IgD-negative memory B cell (primary cell): ENCODE measurements around the gene FAM78B. TPM values are rescaled to one million over a fixed set of nuclear protein-coding genes. Genes with fewer than 3 reads are reported as not detected.

Experiments used
- H3K27ac Mint-ChIP-seq, 3 donors: one replicate each; pipeline ENCODE4 v1.8.0; 2020 to 2022; ENCODE audit warnings: mild to moderate bottlenecking in 3 of 3, mixed read lengths in 3 of 3, moderate library complexity in 1 of 3
- H3K27me3 Mint-ChIP-seq: one replicate; pipeline ENCODE4 v1.8.0; 2021; ENCODE audit warnings: mixed read lengths
- H3K36me3 Mint-ChIP-seq: one replicate; pipeline ENCODE4 v1.8.0; 2020; ENCODE audit warnings: mild to moderate bottlenecking, mixed read lengths
- H3K4me1 Mint-ChIP-seq, 3 donors: one replicate each; pipeline ENCODE4 v1.8.0; 2020 to 2022; ENCODE audit warnings: mixed read lengths in 3 of 3, mild to moderate bottlenecking in 1 of 3
- H3K4me3 Mint-ChIP-seq, 4 donors: one replicate each; pipeline ENCODE4 v1.8.0; 2020 to 2022; ENCODE audit warnings: mild to moderate bottlenecking in 4 of 4, mixed read lengths in 4 of 4, moderate library complexity in 3 of 4
- H3K9me3 Mint-ChIP-seq, 3 donors: one replicate each; pipeline ENCODE4 v1.8.0; 2020 to 2021; ENCODE audit warnings: mixed read lengths in 3 of 3, mild to moderate bottlenecking in 1 of 3
- polyA plus RNA-seq: library from polyadenylated mRNA; unstranded; fragments of 300-500 nt; fragmentation: Illumina TruSeq; gene quantifications from one replicate; pipeline ENCODE4 v1.2.3, GENCODE V29; 2021

Gene FAM78B
- polyA plus RNA-seq, 1 donor from 2014 or later: 0.15 TPM

- H3K9me3 Mint-ChIP-seq: peaks cover 0 to 2% (median 0%) of the 10 kb centered on the region in 3 donors
- peaks cover 6% of the 10 kb centered on the region for H3K36me3 Mint-ChIP-seq
- no peak overlapping the region for H3K4me3 Mint-ChIP-seq
- no peak overlapping the region for H3K27ac Mint-ChIP-seq
- peaks cover 3% of the 10 kb centered on the region for H3K27me3 Mint-ChIP-seq
- H3K4me1 Mint-ChIP-seq: peaks cover 0 to 4% (median 0%) of the 10 kb centered on the region in 3 donors
These were observed 47.3 kb downstream of the FAM78B start for GRCh38 chr1:166119471-166119965.

DNA sequence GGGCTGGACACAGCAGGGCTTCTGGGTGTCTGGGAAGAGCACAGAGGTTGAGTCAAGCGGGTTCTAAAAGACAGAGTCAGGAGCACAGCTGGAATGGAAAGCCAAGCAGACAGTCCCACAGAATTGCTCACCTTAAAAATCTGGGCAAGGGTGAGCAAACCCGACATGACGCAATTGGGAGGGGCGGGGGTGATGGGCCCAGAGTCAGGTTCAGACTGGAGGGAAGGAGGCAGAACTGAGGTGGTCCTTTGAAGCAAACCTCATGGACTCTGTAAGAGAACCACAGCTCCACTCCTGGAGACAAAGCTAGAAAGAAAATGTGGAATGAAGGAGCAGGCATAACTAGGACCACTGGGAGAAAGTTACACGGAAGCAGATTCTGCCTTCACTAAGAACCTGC lies 49.0 kb downstream of the FAM78B start:
- H3K36me3 Mint-ChIP-seq: peaks cover under 1% of the 10 kb centered on the region
- peaks cover 0 to 2% (median 0%) of the 10 kb centered on the region in 3 donors for H3K9me3 Mint-ChIP-seq
- H3K27ac Mint-ChIP-seq: no peak overlapping the region
- peaks cover 1% of the 10 kb centered on the region for H3K27me3 Mint-ChIP-seq
- H3K4me3 Mint-ChIP-seq: no peak overlapping the region
- peaks cover 0 to 4% (median 0%) of the 10 kb centered on the region in 3 donors for H3K4me1 Mint-ChIP-seq

DNA sequence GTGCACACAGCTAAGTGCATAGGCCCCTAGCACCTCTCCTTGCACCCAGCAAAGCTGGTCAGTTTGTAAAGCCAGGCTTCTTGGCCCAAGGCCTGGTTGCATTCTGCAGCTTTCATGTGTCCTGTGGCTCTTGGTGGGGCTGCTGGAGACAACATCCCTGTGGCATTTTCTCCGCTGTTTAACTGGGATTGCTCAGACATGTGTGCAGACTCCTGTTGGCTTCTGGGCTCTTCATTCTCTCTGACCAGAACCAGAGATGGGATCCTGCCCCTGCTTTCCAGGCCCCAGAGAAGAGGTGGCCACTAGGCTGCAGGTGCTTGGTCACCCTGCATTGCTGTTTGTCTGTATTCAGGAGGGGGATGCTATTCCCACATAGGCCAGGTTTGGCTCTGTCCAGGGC lies 50.8 kb downstream of the FAM78B start:
- H3K27ac Mint-ChIP-seq: no peak overlapping the region
- no peak overlapping the region for H3K4me3 Mint-ChIP-seq
- no peaks in the 10 kb centered on the region for H3K36me3 Mint-ChIP-seq
- H3K4me1 Mint-ChIP-seq: peaks cover 0 to 4% (median 0%) of the 10 kb centered on the region in 3 donors
- H3K9me3 Mint-ChIP-seq: peaks cover 0 to 2% (median 0%) of the 10 kb centered on the region in 3 donors
- peaks cover 1% of the 10 kb centered on the region for H3K27me3 Mint-ChIP-seq

- Mint-ChIP-seq H3K27ac (no peak overlapping the region), H3K4me3 (no peak overlapping the region), H3K4me1 (peaks cover 0 to 3% (median 0%) of the 10 kb centered on the region in 3 donors), H3K36me3 (no peaks in the 10 kb centered on the region), H3K27me3 (peaks cover 1% of the 10 kb centered on the region), H3K9me3 (peaks cover 0 to 2% (median 0%) of the 10 kb centered on the region in 3 donors)
These were observed 52.4 kb downstream of the FAM78B start for GRCh38 chr1:166114419-166114818.

GRCh38 chr1:166113630-166114029 lies 53.2 kb downstream of the FAM78B start:
- H3K36me3 Mint-ChIP-seq: no peaks in the 10 kb centered on the region
- no peaks in the 10 kb centered on the region for H3K27me3 Mint-ChIP-seq
- no peak overlapping the region for H3K4me3 Mint-ChIP-seq
- H3K4me1 Mint-ChIP-seq: no peaks in the 10 kb centered on the region
- H3K9me3 Mint-ChIP-seq: peaks cover 0 to 2% (median 0%) of the 10 kb centered on the region in 3 donors
- no peak overlapping the region for H3K27ac Mint-ChIP-seq

- H3K4me3 Mint-ChIP-seq: no peak overlapping the region
- H3K27me3 Mint-ChIP-seq: no peaks in the 10 kb centered on the region
- no peaks in the 10 kb centered on the region for H3K36me3 Mint-ChIP-seq
- H3K9me3 Mint-ChIP-seq: peaks cover 0 to 2% (median 0%) of the 10 kb centered on the region in 3 donors
- no peak overlapping the region for H3K27ac Mint-ChIP-seq
- H3K4me1 Mint-ChIP-seq: no peaks in the 10 kb centered on the region
These were observed 53.8 kb downstream of the FAM78B start for GRCh38 chr1:166113031-166113430.

DNA sequence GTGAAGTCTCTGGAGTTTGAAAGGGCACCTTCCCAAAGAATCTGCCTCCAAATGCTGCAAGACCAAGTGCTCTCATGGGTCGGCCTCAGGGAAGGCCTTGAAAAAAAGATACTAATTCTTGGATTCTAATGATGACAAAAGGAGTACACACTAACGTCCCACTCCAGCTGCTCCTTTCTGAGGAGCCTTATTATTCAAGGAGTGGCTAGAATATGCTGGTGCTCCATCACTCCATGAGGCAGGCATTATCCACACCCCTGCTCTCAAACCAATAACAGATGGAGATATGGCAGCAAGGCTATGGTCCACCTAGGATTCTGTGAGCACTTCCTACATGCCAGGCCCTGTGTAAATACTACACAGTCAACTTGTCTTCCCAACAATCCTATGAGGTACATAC lies 54.4 kb downstream of the FAM78B start:
- Mint-ChIP-seq H3K4me1 (no peaks in the 10 kb centered on the region), H3K9me3 (peaks cover 1 to 3% (median 2%) of the 10 kb centered on the region in 3 donors), H3K36me3 (no peaks in the 10 kb centered on the region), H3K27me3 (no peaks in the 10 kb centered on the region), H3K27ac (no peak overlapping the region), H3K4me3 (no peak overlapping the region)

GRCh38 chr1:166111430-166111829 lies 55.4 kb downstream of the FAM78B start:
- no peak overlapping the region for H3K27ac Mint-ChIP-seq
- H3K4me3 Mint-ChIP-seq: no peak overlapping the region
- H3K27me3 Mint-ChIP-seq: no peaks in the 10 kb centered on the region
- no peaks in the 10 kb centered on the region for H3K36me3 Mint-ChIP-seq
- no peaks in the 10 kb centered on the region for H3K4me1 Mint-ChIP-seq
- peaks cover 0 to 3% (median 1%) of the 10 kb centered on the region in 3 donors for H3K9me3 Mint-ChIP-seq

GRCh38 chr1:166090244-166090643 lies 76.6 kb downstream of the FAM78B start:
- Mint-ChIP-seq H3K27me3 (peaks cover 6% of the 10 kb centered on the region), H3K27ac (no peak overlapping the region), H3K4me1 (peaks cover 0 to 5% (median 2%) of the 10 kb centered on the region in 3 donors), H3K4me3 (no peak overlapping the region), H3K36me3 (no peaks in the 10 kb centered on the region), H3K9me3 (peaks cover 3 to 6% (median 3%) of the 10 kb centered on the region in 3 donors)

DNA sequence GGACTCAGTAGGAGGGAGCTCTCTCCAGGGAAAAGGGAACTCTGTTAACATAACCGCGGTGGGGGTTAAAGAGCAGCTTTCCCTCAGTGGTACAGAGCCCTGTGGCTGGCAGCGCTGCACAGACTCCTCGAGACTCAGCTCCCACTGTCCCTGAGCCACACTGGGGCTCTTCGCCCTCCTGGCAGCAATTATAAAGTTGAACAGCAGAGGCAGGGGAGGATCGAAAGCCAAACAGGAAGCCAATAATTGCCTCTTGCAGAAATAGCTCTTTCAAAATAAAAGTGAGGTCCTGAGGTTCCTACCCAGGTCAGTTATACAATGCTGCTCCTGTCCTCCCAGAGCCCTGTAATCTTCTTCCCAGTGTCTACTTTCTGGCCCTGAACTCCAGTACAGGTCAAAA lies 77.0 kb downstream of the FAM78B start:
- H3K4me1 Mint-ChIP-seq: peaks cover 0 to 5% (median 2%) of the 10 kb centered on the region in 3 donors
- no peaks in the 10 kb centered on the region for H3K36me3 Mint-ChIP-seq
- no peak overlapping the region for H3K27ac Mint-ChIP-seq
- no peak overlapping the region for H3K4me3 Mint-ChIP-seq
- H3K9me3 Mint-ChIP-seq: peaks cover 3 to 6% (median 3%) of the 10 kb centered on the region in 3 donors
- peaks cover 6% of the 10 kb centered on the region for H3K27me3 Mint-ChIP-seq

DNA sequence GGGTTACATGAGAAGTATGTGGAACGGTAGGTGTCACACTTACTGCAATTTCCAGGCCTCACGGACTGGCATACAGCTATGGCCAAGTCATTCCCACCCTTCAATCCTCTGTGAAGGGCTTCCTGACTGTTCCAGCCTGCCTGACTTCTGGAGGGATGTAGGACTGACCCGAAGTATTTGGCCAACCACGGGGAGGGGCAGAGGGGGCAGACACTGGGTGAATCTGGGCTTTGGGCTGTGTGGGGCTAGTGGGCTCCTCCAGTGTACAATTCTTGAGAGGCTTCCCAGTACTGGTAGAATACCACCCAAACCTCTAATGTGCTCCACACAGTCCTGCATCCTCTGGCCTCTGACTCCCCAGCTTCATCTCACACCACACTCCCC lies 78.2 kb downstream of the FAM78B start:
- peaks cover 6% of the 10 kb centered on the region for H3K27me3 Mint-ChIP-seq
- H3K4me3 Mint-ChIP-seq: no peak overlapping the region
- H3K9me3 Mint-ChIP-seq: peaks cover 3 to 6% (median 4%) of the 10 kb centered on the region in 3 donors
- peaks cover 0 to 5% (median 4%) of the 10 kb centered on the region in 3 donors for H3K4me1 Mint-ChIP-seq
- H3K36me3 Mint-ChIP-seq: no peaks in the 10 kb centered on the region
- no peak overlapping the region for H3K27ac Mint-ChIP-seq

DNA sequence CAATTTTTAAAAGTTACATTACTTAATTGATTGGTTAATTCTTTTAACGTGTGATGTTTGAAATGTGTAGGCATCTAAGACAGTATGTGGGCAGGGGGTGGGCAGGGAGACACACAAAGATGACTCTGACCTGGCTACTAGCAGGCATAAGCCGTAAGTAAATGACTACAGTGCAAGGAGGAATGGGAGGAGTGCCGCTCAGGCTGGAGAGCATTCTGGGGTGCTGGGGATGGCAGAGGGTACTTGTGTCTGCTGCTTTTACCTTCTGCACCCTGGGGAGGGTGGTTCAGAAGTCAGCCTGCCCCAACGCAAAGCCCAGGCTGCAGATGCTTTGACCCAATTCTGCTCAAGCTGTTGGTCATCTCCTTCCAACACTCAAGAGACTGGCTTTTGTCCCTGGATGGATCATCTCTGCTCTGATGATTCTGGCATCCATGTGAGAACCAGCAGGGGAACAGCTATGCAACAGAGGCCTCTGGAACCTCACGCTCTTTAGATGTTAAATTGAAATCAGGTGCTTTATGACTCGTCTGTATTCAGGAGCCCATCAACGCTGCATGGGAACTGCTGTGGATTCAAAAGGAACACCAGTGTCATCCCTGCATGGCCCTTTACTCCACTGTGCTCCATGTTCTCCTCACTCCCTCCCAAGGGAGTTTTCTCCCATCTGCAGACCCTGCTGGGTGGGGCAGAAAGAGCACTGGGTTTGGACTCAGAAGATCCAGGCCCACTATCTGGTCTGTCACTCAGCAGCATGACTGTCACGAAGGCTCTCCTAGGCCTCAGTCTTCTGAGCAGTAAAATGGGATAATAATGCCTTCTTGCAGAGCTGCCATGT lies 78.8 kb downstream of the FAM78B start:
- no peaks in the 10 kb centered on the region for H3K36me3 Mint-ChIP-seq
- H3K9me3 Mint-ChIP-seq: peaks cover 3 to 6% (median 4%) of the 10 kb centered on the region in 3 donors
- peaks cover 0 to 5% (median 4%) of the 10 kb centered on the region in 3 donors for H3K4me1 Mint-ChIP-seq
- H3K4me3 Mint-ChIP-seq: no peak overlapping the region
- H3K27ac Mint-ChIP-seq: no peak overlapping the region
- peaks cover 6% of the 10 kb centered on the region for H3K27me3 Mint-ChIP-seq

GRCh38 chr1:166086113-166086883 lies 80.5 kb downstream of the FAM78B start:
- Mint-ChIP-seq H3K27ac (no peak overlapping the region), H3K4me1 (peaks cover 0 to 5% (median 4%) of the 10 kb centered on the region in 3 donors), H3K9me3 (peaks cover 3 to 7% (median 3%) of the 10 kb centered on the region in 3 donors), H3K27me3 (peaks cover 9% of the 10 kb centered on the region), H3K36me3 (peaks cover 1% of the 10 kb centered on the region), H3K4me3 (no peak overlapping the region)

DNA sequence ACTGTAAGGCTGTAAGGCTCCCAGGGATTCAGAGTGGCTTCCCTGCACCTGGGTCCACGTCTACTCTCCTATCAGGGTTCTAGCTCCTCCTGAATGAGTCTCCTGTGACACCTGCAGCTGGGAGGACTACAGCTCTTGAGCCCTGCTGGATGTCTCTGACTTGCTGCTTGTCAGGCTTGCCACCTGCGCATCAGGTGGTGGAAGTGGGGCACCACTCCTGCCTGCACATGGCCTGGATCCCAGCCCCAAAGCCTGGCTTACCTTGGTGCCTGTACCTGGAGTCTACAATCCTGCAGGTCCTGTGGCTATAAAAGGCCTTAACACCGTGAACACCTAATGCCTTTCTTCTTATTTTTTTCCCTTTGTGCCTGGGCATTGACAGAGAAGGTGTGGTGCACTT lies 82.2 kb downstream of the FAM78B start:
- Mint-ChIP-seq H3K36me3 (peaks cover 1% of the 10 kb centered on the region), H3K4me1 (peaks cover 0 to 5% (median 2%) of the 10 kb centered on the region in 3 donors), H3K27me3 (peaks cover 7% of the 10 kb centered on the region), H3K9me3 (peaks cover 3 to 4% (median 3%) of the 10 kb centered on the region in 3 donors), H3K4me3 (no peak overlapping the region), H3K27ac (no peak overlapping the region)

GRCh38 chr1:166083887-166084286 lies 82.9 kb downstream of the FAM78B start:
- H3K27ac Mint-ChIP-seq: no peak overlapping the region
- peaks cover 1% of the 10 kb centered on the region for H3K36me3 Mint-ChIP-seq
- no peak overlapping the region for H3K4me3 Mint-ChIP-seq
- H3K27me3 Mint-ChIP-seq: peaks cover 3% of the 10 kb centered on the region
- H3K4me1 Mint-ChIP-seq: peaks cover 0 to 2% (median 0%) of the 10 kb centered on the region in 3 donors
- H3K9me3 Mint-ChIP-seq: peaks cover 3 to 4% (median 3%) of the 10 kb centered on the region in 3 donors
